Measurements from ENCODE around the gene FERMT3.

The FERMT3 gene

GRCh38 chr11:64249563-64250414 is 43.3 kb downstream of the FERMT3 start:
- DNase-seq (ENCODE audit: low read depth in 2 of 2) = no peak

DNA sequence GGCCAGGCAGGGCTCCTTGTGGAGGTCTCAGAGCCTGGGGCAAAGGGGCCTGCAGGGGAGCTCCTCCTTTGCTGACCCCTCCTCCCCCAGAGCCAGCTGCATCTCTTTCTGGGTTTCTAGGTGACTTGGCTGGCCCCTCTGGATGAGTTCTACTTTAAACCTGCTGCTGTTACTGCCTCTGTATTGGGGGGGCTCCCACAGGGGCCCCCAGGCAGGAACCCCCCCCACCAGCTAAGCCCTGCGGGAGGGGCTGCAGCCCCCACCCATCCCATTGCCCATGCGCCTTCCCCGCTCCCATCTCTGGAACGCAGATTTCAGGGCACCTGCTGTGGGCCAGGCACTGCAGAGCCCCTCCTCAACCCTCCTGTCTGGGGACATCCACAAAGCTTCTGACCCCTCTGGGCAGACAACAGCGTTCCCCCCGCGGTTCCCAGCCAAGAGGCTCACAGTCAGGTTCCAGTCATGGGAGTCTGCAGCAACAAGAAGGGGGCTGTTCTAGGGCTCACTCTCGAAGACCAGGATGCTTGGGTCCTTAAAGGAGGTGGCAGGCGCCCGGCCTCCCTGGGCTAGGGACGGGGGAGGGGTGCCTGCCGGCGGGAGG is 44.0 kb downstream of the FERMT3 start:
- DNase-seq (ENCODE audit: low read depth in 2 of 2) = no peak

GRCh38 chr11:64251016-64251752 is 44.7 kb downstream of the FERMT3 start, which contains the start of gene PLCB3:
Gene PLCB3 (plus strand): TSS chr11:64251530. CDS start chr11:64251650, 120 bp downstream.
- DNase-seq (ENCODE audit: low read depth in 2 of 2) = peak in 1 of 2 donors; percentile 43

DNA sequence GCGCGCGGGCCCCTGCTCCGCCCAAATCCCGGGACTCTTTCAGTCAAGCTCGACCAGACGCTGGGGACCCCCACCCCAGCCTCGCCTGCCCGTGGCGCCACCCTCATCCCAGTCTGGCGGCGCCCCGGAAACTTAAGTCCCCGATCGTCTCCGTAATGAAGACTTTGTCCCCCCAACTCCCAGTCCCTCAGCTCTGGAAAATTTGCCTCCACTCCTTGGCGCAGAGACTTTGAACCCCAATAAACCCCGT is 45.2 kb downstream of the FERMT3 start:
- no peak for DNase-seq (ENCODE audit: low read depth in 2 of 2)

DNA sequence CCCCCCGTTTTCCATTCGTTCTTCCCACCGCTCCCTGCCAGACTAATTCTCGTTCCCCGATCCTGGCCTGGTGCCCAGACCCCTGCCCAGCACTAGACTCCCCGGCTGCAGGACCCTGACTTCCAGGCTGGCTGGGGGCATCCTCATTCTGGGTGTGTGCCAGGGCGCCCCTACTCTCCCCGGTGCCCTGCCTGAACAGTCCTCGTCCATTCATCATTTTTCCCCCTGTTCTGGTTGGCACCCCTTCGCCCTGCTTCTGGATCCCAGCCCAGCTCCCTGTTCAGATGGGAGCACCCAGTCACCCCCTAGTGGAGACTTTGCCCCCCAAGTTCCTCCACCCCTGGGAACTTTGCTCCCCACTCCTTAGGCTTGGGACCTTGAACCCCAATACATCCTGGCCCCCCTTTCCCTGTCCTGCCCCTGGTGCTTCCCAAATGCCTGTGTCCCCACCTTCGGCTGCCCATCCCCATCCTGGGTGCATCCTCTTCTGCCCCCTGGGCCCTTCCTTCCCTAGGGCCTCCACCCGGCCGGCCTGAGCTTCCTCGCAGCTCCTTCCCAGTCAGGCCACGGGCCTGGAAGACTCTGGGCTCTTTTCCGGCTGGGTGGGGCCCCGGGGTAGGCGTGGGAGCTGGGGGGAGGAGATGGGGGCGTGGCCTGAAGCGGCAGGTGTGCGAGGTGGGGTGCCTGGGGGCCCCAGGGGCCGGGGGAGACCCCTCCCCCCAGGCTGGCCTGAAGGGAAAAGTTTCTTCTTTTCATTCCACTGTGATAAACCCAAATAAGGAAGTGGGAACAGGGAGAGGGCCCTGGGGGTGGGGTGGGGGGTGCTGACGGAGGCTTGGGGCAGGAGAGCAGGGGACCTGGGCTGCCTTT is 45.7 kb downstream of the FERMT3 start:
- no peak for DNase-seq (ENCODE audit: low read depth in 2 of 2)

DNA sequence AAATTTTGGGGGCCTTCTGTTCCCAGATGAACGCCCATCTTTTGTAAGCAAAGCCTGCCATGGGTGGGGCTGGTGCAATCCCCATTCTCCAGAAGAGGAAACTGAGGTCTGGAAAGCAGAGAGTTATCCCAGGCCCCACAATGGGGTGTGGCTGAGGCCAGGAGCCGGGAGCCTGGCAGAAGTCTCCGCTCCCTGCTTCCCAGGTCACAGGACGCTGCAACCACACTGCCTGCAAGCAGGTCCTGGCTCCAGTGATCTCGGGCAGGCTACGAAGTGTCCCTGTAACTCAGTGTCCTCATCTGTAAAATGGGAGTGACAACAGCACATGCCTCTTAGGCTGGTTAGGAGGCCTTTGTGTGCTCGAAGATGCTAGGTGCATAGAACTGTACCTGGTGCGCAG is 46.5 kb downstream of the FERMT3 start:
- DNase-seq (ENCODE audit: low read depth in 2 of 2) = no peak

GRCh38 chr11:64253481-64253880 is 47.0 kb downstream of the FERMT3 start:
- DNase-seq (ENCODE audit: low read depth in 2 of 2) = no peak

GRCh38 chr11:64254326-64254725 is 47.8 kb downstream of the FERMT3 start:
- no peak for DNase-seq (ENCODE audit: low read depth in 2 of 2)

DNA sequence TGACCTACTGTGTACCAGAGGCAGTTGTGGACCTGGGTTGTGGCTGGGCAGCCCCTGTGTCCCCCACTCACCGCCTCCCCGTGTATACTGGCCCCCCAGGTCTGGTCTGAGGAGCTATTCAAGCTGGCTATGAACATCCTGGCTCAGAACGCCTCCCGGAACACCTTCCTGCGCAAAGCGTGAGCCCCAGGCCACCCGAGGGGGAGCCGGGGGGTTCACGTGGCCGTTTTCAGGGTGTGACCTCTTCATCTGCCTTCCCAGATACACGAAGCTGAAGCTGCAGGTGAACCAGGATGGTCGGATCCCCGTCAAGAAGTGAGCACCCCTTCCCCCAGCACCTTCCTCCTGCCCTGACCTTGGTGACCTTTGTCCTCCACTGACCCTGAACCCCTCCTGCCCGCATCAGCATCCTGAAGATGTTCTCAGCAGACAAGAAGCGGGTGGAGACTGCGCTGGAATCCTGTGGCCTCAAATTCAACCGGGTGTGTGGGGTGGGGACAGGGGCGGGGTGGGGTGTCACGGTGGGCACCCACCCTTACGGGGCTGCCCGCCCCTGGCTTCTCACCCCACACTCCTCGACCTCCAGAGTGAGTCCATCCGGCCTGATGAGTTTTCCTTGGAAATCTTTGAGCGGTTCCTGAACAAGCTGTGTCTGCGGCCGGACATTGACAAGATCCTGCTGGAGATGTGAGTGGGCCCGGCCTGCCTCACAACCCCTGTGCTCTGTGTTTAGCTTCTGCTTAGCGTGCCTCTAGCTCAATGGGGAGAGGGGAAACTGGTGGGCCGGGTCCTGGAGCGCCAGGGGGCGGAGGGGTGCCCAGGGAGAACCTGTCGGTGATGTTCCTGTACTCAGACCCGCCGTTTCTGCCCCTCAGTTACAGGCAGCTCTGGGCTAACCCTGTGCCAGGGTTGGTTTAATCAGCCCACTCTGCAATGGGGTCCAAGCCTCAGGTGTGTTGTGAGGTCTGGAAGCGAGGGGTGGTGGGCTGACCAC is 48.9 kb downstream of the FERMT3 start:
- DNase-seq (ENCODE audit: low read depth in 2 of 2) = no peak

GRCh38 chr11:64256300-64256699 is 49.8 kb downstream of the FERMT3 start:
- DNase-seq (ENCODE audit: low read depth in 2 of 2) = no peak

- no peak for DNase-seq (ENCODE audit: low read depth in 2 of 2)
Observed at GRCh38 chr11:64258356-64258755, 51.8 kb downstream of the FERMT3 start.

DNA sequence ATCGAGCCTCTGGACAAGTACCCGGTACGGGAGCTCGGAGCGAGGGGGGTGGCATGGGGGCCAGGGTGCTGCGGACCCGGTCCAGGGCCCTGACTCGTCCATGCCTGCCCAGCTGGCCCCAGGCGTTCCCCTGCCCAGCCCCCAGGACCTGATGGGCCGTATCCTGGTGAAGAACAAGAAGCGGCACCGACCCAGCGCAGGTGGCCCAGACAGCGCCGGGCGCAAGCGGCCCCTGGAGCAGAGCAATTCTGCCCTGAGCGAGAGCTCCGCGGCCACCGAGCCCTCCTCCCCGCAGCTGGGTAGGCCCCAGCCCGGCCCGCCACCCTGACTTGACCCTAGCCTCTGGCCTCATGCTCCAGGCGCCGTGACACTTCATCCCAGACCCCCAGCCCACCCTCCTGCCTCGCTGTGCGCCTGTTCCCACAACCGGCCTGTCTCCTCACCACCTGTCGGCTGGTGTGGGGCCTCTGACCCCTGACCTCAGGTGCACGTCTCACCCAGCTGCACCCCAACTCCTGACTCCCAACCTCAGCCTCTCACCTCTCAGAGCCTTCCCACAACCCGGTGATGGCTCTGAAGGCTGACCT is 52.5 kb downstream of the FERMT3 start:
- DNase-seq (ENCODE audit: low read depth in 2 of 2) = no peak

- DNase-seq (ENCODE audit: low read depth in 2 of 2) = no peak
Observed at GRCh38 chr11:64259533-64260067, 53.1 kb downstream of the FERMT3 start.

- no peak for DNase-seq (ENCODE audit: low read depth in 2 of 2)
Observed at GRCh38 chr11:64260147-64260708, 53.7 kb downstream of the FERMT3 start.

DNA sequence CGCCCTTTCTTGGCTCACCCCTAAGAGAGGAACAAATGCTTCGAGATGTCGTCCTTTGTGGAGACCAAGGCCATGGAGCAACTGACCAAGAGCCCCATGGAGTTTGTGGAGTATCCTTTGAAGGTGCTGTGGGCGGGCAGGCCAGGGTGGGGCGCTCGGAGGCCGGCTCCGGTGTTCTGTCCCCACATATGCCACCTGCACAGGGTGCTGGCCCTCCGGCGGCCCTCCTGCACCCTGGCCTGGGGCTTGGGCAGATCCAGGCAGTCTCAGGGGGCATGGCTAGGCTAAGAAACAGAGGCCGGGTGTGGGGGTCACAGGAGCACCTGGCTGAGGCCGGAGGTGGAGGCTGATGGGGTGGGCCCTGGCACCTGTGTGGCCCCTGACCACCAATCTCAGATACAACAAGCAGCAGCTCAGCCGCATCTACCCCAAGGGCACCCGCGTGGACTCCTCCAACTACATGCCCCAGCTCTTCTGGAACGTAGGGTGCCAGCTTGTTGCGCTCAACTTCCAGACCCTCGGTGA is 55.1 kb downstream of the FERMT3 start:
- DNase-seq (ENCODE audit: low read depth in 2 of 2) = no peak

- no peak for DNase-seq (ENCODE audit: low read depth in 2 of 2)
Observed at GRCh38 chr11:64262271-64263002, 55.9 kb downstream of the FERMT3 start.

DNA sequence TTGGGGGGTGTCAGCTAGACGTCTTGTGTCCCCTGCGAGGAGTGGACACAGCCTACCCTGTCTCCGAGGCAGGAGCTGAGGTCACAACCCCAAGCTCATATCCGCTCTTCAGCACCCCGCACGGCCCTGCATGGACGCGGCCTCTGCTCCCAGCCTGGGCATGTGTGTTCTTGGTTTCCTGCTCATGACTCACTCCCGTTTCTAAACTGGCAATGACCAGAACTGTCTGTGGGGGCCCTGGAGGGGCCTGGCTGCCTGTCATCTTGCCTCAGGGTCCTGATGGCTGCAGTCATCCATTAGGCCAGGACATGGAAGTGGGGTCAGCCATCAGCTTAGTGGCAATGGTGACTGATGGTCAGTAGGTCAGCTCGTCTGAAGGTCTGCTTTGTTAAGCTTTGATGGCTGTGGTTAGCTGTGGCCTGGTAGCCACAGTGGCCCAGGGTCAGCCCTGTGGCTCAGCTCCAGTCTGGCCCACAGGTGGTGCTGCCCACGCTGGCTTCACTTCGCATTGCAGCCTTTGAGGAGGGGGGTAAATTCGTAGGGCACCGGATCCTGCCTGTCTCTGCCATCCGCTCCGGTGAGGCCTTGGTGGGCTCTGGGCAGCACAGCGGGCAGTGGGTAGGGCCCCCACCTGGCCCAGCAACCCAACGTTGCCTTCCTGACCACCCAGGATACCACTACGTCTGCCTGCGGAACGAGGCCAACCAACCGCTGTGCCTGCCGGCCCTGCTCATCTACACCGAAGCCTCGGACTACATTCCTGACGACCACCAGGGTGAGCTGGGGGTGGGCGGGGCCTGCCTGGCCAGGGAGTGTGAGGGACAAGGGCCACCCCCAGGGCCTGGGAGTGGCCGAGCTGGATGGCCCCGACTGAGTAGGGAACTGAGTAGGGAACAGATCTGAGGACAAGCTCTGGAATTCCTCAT is 56.8 kb downstream of the FERMT3 start:
- DNase-seq (ENCODE audit: low read depth in 2 of 2) = no peak

- DNase-seq (ENCODE audit: low read depth in 2 of 2) = no peak
Observed at GRCh38 chr11:64263947-64264317, 57.4 kb downstream of the FERMT3 start.
